Endothelial cell of umbilical vein (primary cell): ENCODE data around the gene UST. TPM values are rescaled to one million over a fixed set of nuclear protein-coding genes. Genes with fewer than 3 reads are reported as not detected.

Source experiments
- BruUV-seq: library from RNA; stranded (reverse); fragments of 400-500 nt; replicated peaks from 2 replicates; lab custom pipeline; 2021; lab: Mats Ljungman, UMichigan
- CTCF ChIA-PET: fragments of 300-600, 350-600 bp; sonication (Branson Sonifier 250); formaldehyde crosslinking; loops from one replicate; lab custom pipeline; 2021; ENCODE audit warnings: antibody characterized with exemption, inconsistent platforms; lab: Charles Lee
- POLR2A ChIA-PET: fragments of 300-600, 350-600 bp; sonication (Branson Sonifier 250); formaldehyde crosslinking; loops from one replicate; lab custom pipeline; 2021; ENCODE audit warnings: antibody characterized with exemption, inconsistent platforms; lab: Charles Lee
- DNase-seq: peaks from one replicate; pipeline ENCODE4 v3.0.0-alpha.2; 2011; ENCODE audit warnings: low read depth, low spot score
- FAIRE-seq: peaks from 2 replicates; lab custom pipeline; 2011; peaks lifted over from hg19 to GRCh38; lab: Jason Lieb, UNC
- H2AFZ ChIP-seq: 2 replicates; pipeline ENCODE4 v1.6.0; 2012; ENCODE audit warnings: low read depth, low read length, control low read depth, inconsistent platforms
- H3K27ac ChIP-seq: 2 replicates; pipeline ENCODE4 v1.5.1; 2011; ENCODE audit warnings: low read depth, mild to moderate bottlenecking, control low read depth, low read length, moderate library complexity; ENCODE audit not compliant: insufficient read depth
- H3K27me3 ChIP-seq, 2 experiments: 2 replicates each; pipeline versions ENCODE4 v1.6.0 to v1.6.1; 2011; ENCODE audit warnings: low read length in 2 of 2, mixed read lengths in 1 of 2; ENCODE audit not compliant: control insufficient read depth in 2 of 2, insufficient read depth in 2 of 2
- H3K36me3 ChIP-seq, 2 experiments: 2 replicates in 1 of 2; 3 replicates in 1 of 2; pipeline ENCODE4 v1.5.1; 2011; ENCODE audit warnings: low read length in 2 of 2, mild to moderate bottlenecking in 1 of 2, moderate library complexity in 1 of 2; ENCODE audit not compliant: control insufficient read depth in 2 of 2, insufficient read depth in 2 of 2; ENCODE audit errors: extremely low read depth in 1 of 2
- H3K4me1 ChIP-seq: 3 replicates; pipeline ENCODE4 v1.5.1; 2011; ENCODE audit warnings: mild to moderate bottlenecking, low read length; ENCODE audit not compliant: control insufficient read depth, insufficient read depth; ENCODE audit errors: extremely low read depth
- H3K4me2 ChIP-seq: 2 replicates; pipeline ENCODE4 v1.6.1; 2011; ENCODE audit warnings: low read length, control low read depth, mixed read lengths; ENCODE audit not compliant: insufficient read depth
- H3K4me3 ChIP-seq, 3 experiments: fragments of 200-600 bp in 1 of 3; sonication (generic), shearing (Covaris generic) in 1 of 3; replicated peaks in 1 of 3; 2 replicates each; pipeline ENCODE4 v1.5.1; 2011 to 2016; ENCODE audit warnings: control low read depth in 3 of 3, low read length in 3 of 3, mild to moderate bottlenecking in 2 of 3, inconsistent platforms in 1 of 3, low read depth in 1 of 3, moderate library complexity in 1 of 3; ENCODE audit not compliant: insufficient read depth in 1 of 3
- H3K79me2 ChIP-seq: 2 replicates; pipeline ENCODE4 v1.6.0; 2012; ENCODE audit warnings: low read length, inconsistent platforms; ENCODE audit not compliant: control insufficient read depth, insufficient read depth
- H3K9ac ChIP-seq: replicated peaks from 2 replicates; pipeline ENCODE3; 2011; ENCODE audit warnings: low read length, control low read depth; ENCODE audit not compliant: insufficient read depth; ENCODE audit errors: extremely low read depth
- H3K9me1 ChIP-seq: replicated peaks from 3 replicates; pipeline ENCODE4 v1.6.0; 2011; ENCODE audit warnings: mild to moderate bottlenecking, low read length; ENCODE audit not compliant: control insufficient read depth, insufficient read depth; ENCODE audit errors: extremely low read depth
- H3K9me3 ChIP-seq: replicated peaks from 2 replicates; pipeline ENCODE4 v1.5.1; 2012; ENCODE audit warnings: low read length, inconsistent platforms; ENCODE audit not compliant: control insufficient read depth, insufficient read depth
- H4K20me1 ChIP-seq: replicated peaks from 2 replicates; pipeline ENCODE3; 2011; ENCODE audit warnings: mild to moderate bottlenecking, low read length; ENCODE audit not compliant: control insufficient read depth, insufficient read depth; ENCODE audit errors: extremely low read depth
- FOS ChIP-seq: IDR thresholded peaks from 2 replicates; pipeline ENCODE4 v1.6.1; 2011; ENCODE audit warnings: mild to moderate bottlenecking, low read length, moderate library complexity, borderline replicate concordance; ENCODE audit not compliant: insufficient read depth
- JUN ChIP-seq: IDR thresholded peaks from 2 replicates; pipeline ENCODE4 v1.6.1; 2011; ENCODE audit warnings: borderline replicate concordance, low read depth; ENCODE audit not compliant: insufficient read length, insufficient read depth
- MYC ChIP-seq: IDR thresholded peaks from one replicate; pipeline ENCODE4 v1.6.1; 2011; ENCODE audit warnings: mild to moderate bottlenecking, low read depth, low read length
- POLR2A ChIP-seq: IDR thresholded peaks from 2 replicates; pipeline ENCODE4 v1.6.1; 2012; ENCODE audit warnings: low read depth, mild to moderate bottlenecking, control low read depth, low read length
- dilution Hi-C: fragments of 300-500 bp; cut with MboI; formaldehyde crosslinking; loops from one replicate; pipeline ENCODE4 v1.15.0; 2019; ENCODE audit warnings: low sequenced_read_pairs; ENCODE audit not compliant: extremely low pct_ligation_motif_present
- intact Hi-C: fragments of 100-400 bp; cut with micrococcal nuclease; formaldehyde crosslinking; loops from one replicate; pipeline ENCODE4 v1.10.0; 2022
- polyA plus RNA-seq, 4 experiments: library from polyadenylated mRNA; depleted of rRNA in 3 of 4; stranded (reverse) in 3 of 4; unstranded in 1 of 4; fragments of >200 nt; gene quantifications; 2 replicates each; pipeline versions ENCODE4 v1.2.1 to v1.2.3, GENCODE V29; 2011 to 2012; ENCODE audit warnings: missing spikeins in 1 of 4
- total RNA-seq: library from RNA; stranded (reverse); gene quantifications from 2 replicates; pipeline ENCODE4 v1.2.3, GENCODE V29; 2021
- TF ChIP-seq, protein P1 (sequence below), 2 donors: IDR thresholded peaks; 1 replicate in 1 of 2; 2 replicates in 1 of 2; pipeline ENCODE4 v1.5.1; 2011; ENCODE audit warnings: low read length in 2 of 2, mild to moderate bottlenecking in 2 of 2, moderate library complexity in 2 of 2, control low read depth in 1 of 2, inconsistent platforms in 1 of 2, low read depth in 1 of 2; ENCODE audit not compliant: insufficient read depth in 1 of 2; ENCODE audit errors: extremely low read depth in 1 of 2

The UST gene
- total and polyA plus RNA-seq, 2 donors (not counting 3 experiments of a cell fraction or from before 2014, with no cell fraction given): 0.26 to 0.84 TPM

DNA sequence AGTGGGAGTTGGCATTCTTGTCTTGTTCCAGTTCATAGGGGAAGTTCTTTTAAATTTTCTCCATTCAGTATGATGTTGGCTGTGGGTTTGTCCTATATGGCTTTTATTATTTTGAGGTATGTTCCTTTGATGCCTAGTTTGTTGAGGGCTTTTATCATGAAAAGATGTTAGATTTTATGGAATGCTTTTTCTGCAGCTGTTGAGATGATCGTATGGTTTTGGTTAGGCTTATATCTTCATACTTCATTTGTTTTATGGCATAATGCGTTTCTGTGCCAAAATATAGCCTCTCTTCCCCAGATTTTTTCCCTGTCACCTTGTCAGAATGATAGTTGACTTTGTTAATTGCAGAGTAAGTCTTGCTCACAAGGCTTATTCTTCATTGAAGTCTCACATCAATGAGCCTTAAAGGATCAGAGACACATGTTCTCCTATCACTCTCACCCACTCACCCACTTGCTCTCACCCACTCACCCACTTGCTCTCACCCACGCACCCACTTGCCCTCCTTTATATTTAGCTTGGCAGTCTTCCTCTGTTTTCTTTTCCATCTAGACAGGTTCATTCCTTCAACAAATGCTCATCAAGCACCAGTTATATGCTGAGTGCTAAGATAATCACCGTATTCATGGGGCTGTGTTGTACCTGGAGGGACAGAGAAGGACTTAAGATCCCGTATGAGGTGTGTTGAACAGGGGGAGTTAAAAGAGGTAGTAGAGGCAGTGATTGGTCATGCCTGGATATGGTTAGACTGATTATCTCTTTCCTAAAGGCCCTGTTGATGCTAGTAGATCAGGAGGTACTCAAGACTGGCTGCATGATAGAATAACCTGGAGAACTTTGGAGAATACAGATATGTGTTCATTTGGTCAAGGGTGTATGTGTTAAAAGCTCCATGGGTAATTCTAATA, 19.3 kb downstream of the UST start:
- POLR2A ChIA-PET: no interaction called here
- Histone ChIP-seq H3K9ac (no peak overlapping the region), H3K27ac (no peak overlapping the region), H3K79me2 (no peaks in the 10 kb centered on the region), H4K20me1 (no peaks in the 10 kb centered on the region), H3K4me3 (no peak overlapping the region), H3K4me2 (no peak overlapping the region), H3K9me3 (no peaks in the 10 kb centered on the region), H2AFZ (no peak overlapping the region), H3K27me3 (peaks cover 3 to 5% of the 10 kb centered on the region in 2 experiments), H3K36me3 (no peaks in the 10 kb centered on the region), H3K4me1 (no peaks in the 10 kb centered on the region), H3K9me1 (no peaks in the 10 kb centered on the region)
- no TSS peak for BruUV-seq
- TF ChIP-seq MYC (no peak), POLR2A (no peak), FOS (no peak), JUN (no peak)
- TF ChIP-seq, protein P1, sequence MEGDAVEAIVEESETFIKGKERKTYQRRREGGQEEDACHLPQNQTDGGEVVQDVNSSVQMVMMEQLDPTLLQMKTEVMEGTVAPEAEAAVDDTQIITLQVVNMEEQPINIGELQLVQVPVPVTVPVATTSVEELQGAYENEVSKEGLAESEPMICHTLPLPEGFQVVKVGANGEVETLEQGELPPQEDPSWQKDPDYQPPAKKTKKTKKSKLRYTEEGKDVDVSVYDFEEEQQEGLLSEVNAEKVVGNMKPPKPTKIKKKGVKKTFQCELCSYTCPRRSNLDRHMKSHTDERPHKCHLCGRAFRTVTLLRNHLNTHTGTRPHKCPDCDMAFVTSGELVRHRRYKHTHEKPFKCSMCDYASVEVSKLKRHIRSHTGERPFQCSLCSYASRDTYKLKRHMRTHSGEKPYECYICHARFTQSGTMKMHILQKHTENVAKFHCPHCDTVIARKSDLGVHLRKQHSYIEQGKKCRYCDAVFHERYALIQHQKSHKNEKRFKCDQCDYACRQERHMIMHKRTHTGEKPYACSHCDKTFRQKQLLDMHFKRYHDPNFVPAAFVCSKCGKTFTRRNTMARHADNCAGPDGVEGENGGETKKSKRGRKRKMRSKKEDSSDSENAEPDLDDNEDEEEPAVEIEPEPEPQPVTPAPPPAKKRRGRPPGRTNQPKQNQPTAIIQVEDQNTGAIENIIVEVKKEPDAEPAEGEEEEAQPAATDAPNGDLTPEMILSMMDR (IDR thresholded peaks at IDR 0.05; ENCODE audit: extremely low read depth in 1 of 2, insufficient read depth in 1 of 2, low read depth in 1 of 2, low read length in 2 of 2): no peak
- intact Hi-C loops: no loop called here
- FAIRE-seq (no peak), DNase-seq (no peak)
- dilution Hi-C loops: no loop called here
- CTCF ChIA-PET: no interaction called here
